Heart right ventricle (tissue), 16 donors: ENCODE measurements around the gene KRTAP10-2. TPM values are rescaled to one million over a fixed set of nuclear protein-coding genes. Genes with fewer than 3 reads are reported as not detected.

Experiments used
- ATAC-seq, 8 donors: fragments of 200-7000 bp; cut with Tn5 transposase; one replicate each; pipeline ENCODE4 v1.9.1; 2020; ENCODE audit warnings: mild to moderate bottlenecking in 8 of 8, moderate library complexity in 8 of 8, moderate number of reproducible peaks in 1 of 8
- DNase-seq, 2 donors: peaks; one replicate each; pipeline ENCODE4 v3.0.0-alpha.2; 2020
- H3K27ac ChIP-seq, 10 donors: fragments of 200-600 bp; sonication (generic) in 2 of 10; one replicate each; pipeline versions ENCODE4 v1.5.0 to v1.8.0; 2020 to 2022; ENCODE audit warnings: mild to moderate bottlenecking in 3 of 10
- H3K27me3 ChIP-seq, 7 donors: fragments of 200-600 bp; one replicate each; pipeline ENCODE4 v1.8.0; 2021 to 2022; ENCODE audit warnings: mild to moderate bottlenecking in 2 of 7
- H3K36me3 ChIP-seq, 9 donors: fragments of 200-600 bp; sonication (generic) in 1 of 9; one replicate each; pipeline versions ENCODE4 v1.5.0 to v1.8.0; 2020 to 2022; ENCODE audit warnings: mild to moderate bottlenecking in 2 of 9
- H3K4me1 ChIP-seq, 9 donors: fragments of 200-600 bp; sonication (generic) in 1 of 9; one replicate each; pipeline versions ENCODE4 v1.5.0 to v1.8.0; 2020 to 2022; ENCODE audit warnings: mild to moderate bottlenecking in 4 of 9
- H3K4me3 ChIP-seq, 10 donors: fragments of 200-600 bp; sonication (generic) in 2 of 10; one replicate each; pipeline versions ENCODE4 v1.5.0 to v1.8.0; 2020 to 2022; ENCODE audit warnings: mild to moderate bottlenecking in 7 of 10, moderate library complexity in 2 of 10
- H3K9me3 ChIP-seq, 11 donors: fragments of 200-600 bp in 10 of 11; sonication (generic) in 2 of 11; one replicate each; pipeline versions ENCODE4 v1.5.0 to v1.8.0; 2013 to 2022; ENCODE audit warnings: mild to moderate bottlenecking in 2 of 11, control low read depth in 1 of 11, moderate library complexity in 1 of 11
- CTCF ChIP-seq, 9 donors: fragments of 200-600 bp; sonication (generic) in 2 of 9; IDR thresholded peaks; one replicate each; pipeline versions ENCODE4 v1.5.0 to v1.8.0; 2021 to 2022; ENCODE audit warnings: antibody characterized with exemption in 9 of 9, mild to moderate bottlenecking in 5 of 9, moderate library complexity in 1 of 9
- WGBS, 2 donors: extraction: QIAGEN DNeasy Blood & Tissue Kit; methylation state at CpG; one replicate each; pipeline ENCODE4 v1.1.7; 2013; ENCODE audit warnings: inconsistent platforms in 1 of 2; 5-methylcytosine and 5-hydroxymethylcytosine counted together
- intact Hi-C, 10 donors: fragments of 100-400 bp; cut with DNase I; formaldehyde crosslinking; loops; one replicate each; pipeline versions ENCODE4 v1.11.1 to v1.14.2; 2022
- polyA plus RNA-seq, 2 donors: library from polyadenylated mRNA; stranded (reverse); fragments of 200-250 nt; gene quantifications; one replicate each; pipeline ENCODE4 v1.2.3, GENCODE V29; 2013
- total RNA-seq, 10 donors: library from RNA; stranded (reverse); fragmentation: NEBNext Ultra II Directional in 3 of 10; extraction: Animal tissue kit (Norgen Biotek cat#: 25700) in 3 of 10; gene quantifications; one replicate each; pipeline versions ENCODE4 v1.2.1 to v1.2.4, GENCODE V29; 2021 to 2023
- donor health status: Arrhythmogenic right ventricular cardiomyopathy.
- donor health status: ischemic (EF 13 %, LVEDD 7.1; RV severe dilation, severe dysfunction).
- donor health status: healthy with polysubstance abuse.
- donor health status: DM: no; HTN: yes; CAD: no.
- donor health status: DM: no; HTN: no; CAD: no.
- donor health status: ischemic (EF 25% LVEDD 6.9; RV normal size, moderate dysfunction).
- donor health status: ischemic (EF 25% LVEDD 5.7; RV mildly dilated, moderate dysfunction).
- donor health status: healthy.
- donor health status: DM: yes; HTN: yes; CAD: no.
- donor health status: Ischemic cardiomyopathy.
- donor health status: ischemic (EF 35%, LVEDD 5.7; RV mildly dilated, moderate dysfunction).
- donor health status: nonischemic (EF 11% LVEDD 7.7; RV severe dilation, severe dysfunction).
- donor health status: DM: yes; HTN: yes; CAD: no.
- donor health status: PGD.
- donor health status: ischemic (EF 29% LVEDD 5.4; RV normal size, mild dysfunction).
- donor health status: nonischemic (EF 23%, LVEDD 6.1; RV moderate dilation, normal function).

KRTAP10-2 gene
- total and polyA plus RNA-seq, 12 donors, result not detected

GRCh38 chr21:44571844-44572782 is 20.8 kb upstream of the KRTAP10-2 start:
- DNase-seq, result no peak
- intact Hi-C loops, result no loop called here
- H3K9me3 ChIP-seq, result peaks cover 0 to 27% (median 7%) of the 10 kb centered on the region in 11 donors
- ATAC-seq, result no peak
- H3K4me3 ChIP-seq, result no peak overlapping the region
- TF ChIP-seq CTCF (IDR thresholded peaks at IDR 0.05), result no peak
- H3K27ac ChIP-seq, result no peak overlapping the region
- WGBS, 2 donors, result 88 to 92% methylated on average over 40 of the region's 40 CpGs
- H3K36me3 ChIP-seq, result no peaks in the 10 kb centered on the region
- no peaks in the 10 kb centered on the region for H3K4me1 ChIP-seq
- H3K27me3 ChIP-seq, result peaks cover 0 to 30% (median 0%) of the 10 kb centered on the region in 7 donors

- WGBS, 2 donors, result 64 to 72% methylated on average over 4 of the region's 4 CpGs
- peaks cover 0 to 30% (median 0%) of the 10 kb centered on the region in 7 donors for H3K27me3 ChIP-seq
- ATAC-seq, result no peak
These were observed 20.0 kb upstream of the KRTAP10-2 start for GRCh38 chr21:44571296-44571695.

GRCh38 chr21:44569861-44570517 is 18.7 kb upstream of the KRTAP10-2 start:
- no peak for DNase-seq
- ATAC-seq, result no peak
- WGBS, 2 donors, result 76 to 77% methylated on average over 12 of the region's 12 CpGs
- TF ChIP-seq CTCF (IDR thresholded peaks at IDR 0.05), result no peak
- Histone ChIP-seq H3K27me3 (peaks cover 0 to 26% (median 0%) of the 10 kb centered on the region in 7 donors), H3K9me3 (peaks cover 0 to 19% (median 0%) of the 10 kb centered on the region in 11 donors), H3K27ac (no peak overlapping the region), H3K36me3 (no peaks in the 10 kb centered on the region), H3K4me3 (no peak overlapping the region), H3K4me1 (peaks cover 0 to 5% (median 0%) of the 10 kb centered on the region in 9 donors)
- intact Hi-C loops, result no loop called here

More at GRCh38 chr21:44571296-44571695, 20.0 kb upstream of the KRTAP10-2 start:
- no peak for DNase-seq
- H3K36me3 ChIP-seq, result no peaks in the 10 kb centered on the region
- intact Hi-C loops, result no loop called here
- H3K4me1 ChIP-seq, result no peaks in the 10 kb centered on the region
- TF ChIP-seq CTCF (IDR thresholded peaks at IDR 0.05), result no peak
- no peak overlapping the region for H3K27ac ChIP-seq
- peaks cover 0 to 19% (median 0%) of the 10 kb centered on the region in 11 donors for H3K9me3 ChIP-seq
- no peak overlapping the region for H3K4me3 ChIP-seq
